ENCODE measurements around the gene ZFYVE9.
A peak's percentile ranks its signal among the peaks of the same experiment; 100 is the strongest.

The ZFYVE9 gene

DNA sequence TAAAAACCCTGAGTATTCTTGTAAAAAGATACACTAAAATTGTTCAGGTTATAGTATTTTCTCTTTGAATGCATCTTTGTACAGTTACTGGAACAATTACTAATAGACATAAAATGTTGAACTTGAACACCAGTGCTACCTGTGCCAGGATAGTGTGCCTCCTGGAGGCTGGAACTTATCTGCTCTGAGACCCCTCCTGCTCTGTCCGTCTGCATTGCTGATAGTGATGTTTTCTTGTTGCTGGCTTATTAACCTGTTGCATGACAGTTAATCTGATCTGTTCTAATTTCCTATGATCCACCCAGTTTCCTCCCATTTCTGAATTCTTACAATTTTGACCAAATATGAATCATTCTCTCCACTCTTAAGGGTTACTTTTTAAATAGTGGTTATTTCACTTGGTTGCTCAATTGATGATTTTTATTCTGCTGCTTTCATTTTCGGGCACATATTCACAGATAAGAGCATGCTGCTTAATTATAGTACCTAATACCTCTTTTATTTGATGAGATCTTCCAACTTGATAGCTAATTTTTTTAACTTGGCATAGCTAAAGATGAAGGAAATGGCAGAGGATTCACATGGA is 122.7 kb downstream of the ZFYVE9 start:
- Histone ChIP-seq H3K9me3 (ENCODE audit: control insufficient read depth, low read depth, low read length) (no peaks in the 10 kb centered on the region), H3K9ac (ENCODE audit: low read length) (no peak overlapping the region), H3K4me1 (ENCODE audit: control insufficient read depth, low read depth, low read length) (peaks cover 7% of the 10 kb centered on the region), H3K27ac (ENCODE audit: low read length) (no peak overlapping the region), H3K4me3 (ENCODE audit: low read length) (no peak overlapping the region), H3K27me3 (ENCODE audit: control insufficient read depth, insufficient read depth, low read length) (no peaks in the 10 kb centered on the region), H3K36me3 (ENCODE audit: control insufficient read depth, low read depth, low read length) (no peaks in the 10 kb centered on the region)

DNA sequence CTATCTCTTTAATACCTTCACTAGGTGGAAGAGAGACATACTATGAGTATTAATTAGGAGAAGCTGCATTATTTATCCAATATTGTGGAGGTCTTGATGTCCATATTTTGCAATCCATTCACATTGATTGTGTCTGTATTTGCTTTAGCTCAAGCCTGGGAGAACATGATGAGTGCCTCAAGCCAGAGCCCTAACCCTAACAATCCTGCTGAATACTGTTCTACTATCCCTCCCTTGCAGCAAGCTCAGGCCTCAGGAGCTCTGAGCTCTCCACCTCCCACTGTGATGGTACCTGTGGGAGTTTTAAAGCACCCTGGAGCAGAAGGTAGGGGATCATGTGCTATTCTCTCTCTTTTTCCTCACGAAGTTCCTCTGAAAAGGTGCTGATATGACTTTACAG is 124.6 kb downstream of the ZFYVE9 start:
- no peaks in the 10 kb centered on the region for H3K9me3 ChIP-seq (ENCODE audit: control insufficient read depth, low read depth, low read length)
- H3K27ac ChIP-seq (ENCODE audit: low read length) = no peak overlapping the region
- H3K9ac ChIP-seq (ENCODE audit: low read length) = no peak overlapping the region
- peaks cover 7% of the 10 kb centered on the region for H3K4me1 ChIP-seq (ENCODE audit: control insufficient read depth, low read depth, low read length)
- H3K4me3 ChIP-seq (ENCODE audit: low read length) = no peak overlapping the region
- H3K36me3 ChIP-seq (ENCODE audit: control insufficient read depth, low read depth, low read length) = no peaks in the 10 kb centered on the region
- no peaks in the 10 kb centered on the region for H3K27me3 ChIP-seq (ENCODE audit: control insufficient read depth, insufficient read depth, low read length)

- Histone ChIP-seq H3K9ac (ENCODE audit: low read length) (no peak overlapping the region), H3K9me3 (ENCODE audit: control insufficient read depth, low read depth, low read length) (no peaks in the 10 kb centered on the region), H3K27me3 (ENCODE audit: control insufficient read depth, insufficient read depth, low read length) (no peaks in the 10 kb centered on the region), H3K4me1 (ENCODE audit: control insufficient read depth, low read depth, low read length) (peaks cover 7% of the 10 kb centered on the region), H3K27ac (ENCODE audit: low read length) (peak overlapping the region; percentile 9), H3K36me3 (ENCODE audit: control insufficient read depth, low read depth, low read length) (no peaks in the 10 kb centered on the region), H3K4me3 (ENCODE audit: low read length) (no peak overlapping the region)
Observed at GRCh38 chr1:52268372-52268771, 126.5 kb downstream of the ZFYVE9 start.

DNA sequence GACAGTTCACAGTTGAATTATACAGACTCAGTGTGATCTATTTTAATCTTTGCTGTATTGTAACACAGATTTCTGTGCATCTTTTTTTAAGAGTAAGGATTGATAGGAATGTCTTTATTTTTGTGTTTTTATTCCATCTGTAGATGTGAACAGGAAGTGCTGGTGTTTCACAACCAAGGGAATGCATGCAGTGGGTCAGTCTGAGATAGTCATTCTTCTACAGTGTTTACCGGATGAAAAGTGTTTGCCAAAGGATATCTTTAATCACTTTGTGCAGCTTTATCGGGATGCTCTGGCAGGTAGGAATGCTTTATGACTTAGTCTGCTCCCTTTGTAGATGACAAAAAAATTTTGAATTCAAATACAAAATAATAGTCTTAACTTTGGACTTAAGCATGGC is 139.6 kb downstream of the ZFYVE9 start:
- H3K9me3 ChIP-seq (ENCODE audit: control insufficient read depth, low read depth, low read length) = no peaks in the 10 kb centered on the region
- no peak overlapping the region for H3K4me3 ChIP-seq (ENCODE audit: low read length)
- peaks cover 5% of the 10 kb centered on the region for H3K36me3 ChIP-seq (ENCODE audit: control insufficient read depth, low read depth, low read length)
- H3K9ac ChIP-seq (ENCODE audit: low read length) = no peak overlapping the region
- H3K27ac ChIP-seq (ENCODE audit: low read length) = no peak overlapping the region
- no peaks in the 10 kb centered on the region for H3K27me3 ChIP-seq (ENCODE audit: control insufficient read depth, insufficient read depth, low read length)
- peaks cover 8% of the 10 kb centered on the region for H3K4me1 ChIP-seq (ENCODE audit: control insufficient read depth, low read depth, low read length)

GRCh38 chr1:52288286-52288685 is 146.4 kb downstream of the ZFYVE9 start:
- Histone ChIP-seq H3K9me3 (ENCODE audit: control insufficient read depth, low read depth, low read length) (no peaks in the 10 kb centered on the region), H3K4me1 (ENCODE audit: control insufficient read depth, low read depth, low read length) (no peaks in the 10 kb centered on the region), H3K36me3 (ENCODE audit: control insufficient read depth, low read depth, low read length) (no peaks in the 10 kb centered on the region), H3K27ac (ENCODE audit: low read length) (no peak overlapping the region), H3K27me3 (ENCODE audit: control insufficient read depth, insufficient read depth, low read length) (no peaks in the 10 kb centered on the region), H3K9ac (ENCODE audit: low read length) (no peak overlapping the region), H3K4me3 (ENCODE audit: low read length) (no peak overlapping the region)

GRCh38 chr1:52294580-52294979 is 152.7 kb downstream of the ZFYVE9 start:
- no peaks in the 10 kb centered on the region for H3K9me3 ChIP-seq (ENCODE audit: control insufficient read depth, low read depth, low read length)
- no peak overlapping the region for H3K4me3 ChIP-seq (ENCODE audit: low read length)
- no peaks in the 10 kb centered on the region for H3K36me3 ChIP-seq (ENCODE audit: control insufficient read depth, low read depth, low read length)
- no peak overlapping the region for H3K27ac ChIP-seq (ENCODE audit: low read length)
- H3K27me3 ChIP-seq (ENCODE audit: control insufficient read depth, insufficient read depth, low read length) = no peaks in the 10 kb centered on the region
- no peak overlapping the region for H3K9ac ChIP-seq (ENCODE audit: low read length)
- no peaks in the 10 kb centered on the region for H3K4me1 ChIP-seq (ENCODE audit: control insufficient read depth, low read depth, low read length)

DNA sequence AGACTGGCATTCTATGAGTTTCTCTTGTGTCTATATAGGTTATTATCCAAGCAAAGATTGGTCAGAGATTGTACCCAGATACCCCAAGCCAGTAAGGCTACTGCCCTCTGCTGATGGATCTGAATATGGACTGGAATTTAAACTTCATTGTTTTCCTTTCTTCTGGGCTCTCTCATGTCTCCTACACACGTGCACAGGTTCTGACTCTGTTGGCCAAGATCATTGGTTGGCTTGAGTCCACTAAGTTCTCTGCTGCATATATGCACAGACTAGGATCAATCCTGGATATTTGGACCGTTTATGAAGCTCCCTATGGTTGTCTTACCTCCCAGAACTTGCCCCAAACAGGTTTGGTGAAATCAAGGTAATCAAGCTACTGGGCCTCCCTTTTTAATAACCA is 154.5 kb downstream of the ZFYVE9 start:
- no peak overlapping the region for H3K27ac ChIP-seq (ENCODE audit: low read length)
- H3K36me3 ChIP-seq (ENCODE audit: control insufficient read depth, low read depth, low read length) = no peaks in the 10 kb centered on the region
- H3K4me3 ChIP-seq (ENCODE audit: low read length) = no peak overlapping the region
- H3K9me3 ChIP-seq (ENCODE audit: control insufficient read depth, low read depth, low read length) = no peaks in the 10 kb centered on the region
- H3K4me1 ChIP-seq (ENCODE audit: control insufficient read depth, low read depth, low read length) = no peaks in the 10 kb centered on the region
- H3K27me3 ChIP-seq (ENCODE audit: control insufficient read depth, insufficient read depth, low read length) = no peaks in the 10 kb centered on the region
- H3K9ac ChIP-seq (ENCODE audit: low read length) = no peak overlapping the region

GRCh38 chr1:52305417-52306226 is 163.7 kb downstream of the ZFYVE9 start:
- no peak overlapping the region for H3K9ac ChIP-seq (ENCODE audit: low read length)
- H3K27me3 ChIP-seq (ENCODE audit: control insufficient read depth, insufficient read depth, low read length) = no peaks in the 10 kb centered on the region
- H3K9me3 ChIP-seq (ENCODE audit: control insufficient read depth, low read depth, low read length) = no peaks in the 10 kb centered on the region
- H3K36me3 ChIP-seq (ENCODE audit: control insufficient read depth, low read depth, low read length) = no peaks in the 10 kb centered on the region
- no peaks in the 10 kb centered on the region for H3K4me1 ChIP-seq (ENCODE audit: control insufficient read depth, low read depth, low read length)
- H3K4me3 ChIP-seq (ENCODE audit: low read length) = no peak overlapping the region
- H3K27ac ChIP-seq (ENCODE audit: low read length) = no peak overlapping the region

GRCh38 chr1:52306227-52307006 is 164.5 kb downstream of the ZFYVE9 start:
- Histone ChIP-seq H3K9ac (ENCODE audit: low read length) (no peak overlapping the region), H3K36me3 (ENCODE audit: control insufficient read depth, low read depth, low read length) (no peaks in the 10 kb centered on the region), H3K4me3 (ENCODE audit: low read length) (no peak overlapping the region), H3K9me3 (ENCODE audit: control insufficient read depth, low read depth, low read length) (no peaks in the 10 kb centered on the region), H3K27ac (ENCODE audit: low read length) (no peak overlapping the region), H3K4me1 (ENCODE audit: control insufficient read depth, low read depth, low read length) (no peaks in the 10 kb centered on the region), H3K27me3 (ENCODE audit: control insufficient read depth, insufficient read depth, low read length) (no peaks in the 10 kb centered on the region)

DNA sequence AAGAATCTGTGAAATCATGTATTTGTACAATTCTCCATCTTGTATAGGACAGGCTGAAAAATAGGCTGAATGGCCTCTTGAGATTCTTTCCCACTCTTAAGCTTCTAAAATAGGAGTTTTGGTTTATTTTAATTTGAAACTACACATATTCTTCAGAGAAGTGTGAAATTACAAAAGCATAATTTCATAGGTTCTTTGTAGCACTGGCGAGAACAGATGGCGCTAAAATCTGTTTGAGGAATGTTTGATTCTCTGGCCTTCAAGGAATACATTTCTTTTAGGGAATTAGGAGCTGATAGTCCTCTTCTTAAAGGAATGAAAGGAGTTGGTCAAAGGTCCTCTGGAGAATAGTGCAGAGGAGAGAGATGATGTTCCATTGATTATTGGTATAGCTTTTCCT is 179.2 kb downstream of the ZFYVE9 start:
- H3K36me3 ChIP-seq (ENCODE audit: control insufficient read depth, low read depth, low read length) = no peaks in the 10 kb centered on the region
- peaks cover 5% of the 10 kb centered on the region for H3K4me1 ChIP-seq (ENCODE audit: control insufficient read depth, low read depth, low read length)
- no peak overlapping the region for H3K9ac ChIP-seq (ENCODE audit: low read length)
- H3K27me3 ChIP-seq (ENCODE audit: control insufficient read depth, insufficient read depth, low read length) = no peaks in the 10 kb centered on the region
- H3K9me3 ChIP-seq (ENCODE audit: control insufficient read depth, low read depth, low read length) = no peaks in the 10 kb centered on the region
- no peak overlapping the region for H3K4me3 ChIP-seq (ENCODE audit: low read length)
- H3K27ac ChIP-seq (ENCODE audit: low read length) = no peak overlapping the region

DNA sequence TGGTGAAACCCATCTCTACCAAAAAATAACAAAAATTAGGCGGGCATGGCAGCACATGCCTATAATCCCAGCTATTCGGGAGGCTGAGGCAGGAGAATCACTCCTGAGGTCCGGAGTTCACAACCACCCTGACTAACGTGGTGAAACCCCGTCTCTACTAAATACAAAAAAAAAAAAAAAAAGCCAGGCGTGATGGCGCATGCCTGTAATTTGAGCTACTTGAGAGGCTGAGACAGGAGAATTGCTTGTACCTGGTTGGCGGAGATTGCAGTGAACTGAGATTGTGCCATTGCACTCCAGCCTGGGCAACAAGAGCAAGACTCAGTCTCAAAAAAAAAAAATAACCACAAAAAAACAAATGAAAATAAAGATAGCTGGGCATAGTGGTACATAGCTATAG is 181.8 kb downstream of the ZFYVE9 start:
- Histone ChIP-seq H3K4me1 (ENCODE audit: control insufficient read depth, low read depth, low read length) (peaks cover 5% of the 10 kb centered on the region), H3K27ac (ENCODE audit: low read length) (no peak overlapping the region), H3K36me3 (ENCODE audit: control insufficient read depth, low read depth, low read length) (no peaks in the 10 kb centered on the region), H3K4me3 (ENCODE audit: low read length) (no peak overlapping the region), H3K9me3 (ENCODE audit: control insufficient read depth, low read depth, low read length) (no peaks in the 10 kb centered on the region), H3K27me3 (ENCODE audit: control insufficient read depth, insufficient read depth, low read length) (no peaks in the 10 kb centered on the region), H3K9ac (ENCODE audit: low read length) (no peak overlapping the region)
